ENCODE measurements around the gene TAS1R1.
"Not testable (repeated sequence)": the region's sequence is repeated elsewhere in the genome, so short reads cannot be mapped to it uniquely, and the experiment has no call there.

TAS1R1 gene

DNA sequence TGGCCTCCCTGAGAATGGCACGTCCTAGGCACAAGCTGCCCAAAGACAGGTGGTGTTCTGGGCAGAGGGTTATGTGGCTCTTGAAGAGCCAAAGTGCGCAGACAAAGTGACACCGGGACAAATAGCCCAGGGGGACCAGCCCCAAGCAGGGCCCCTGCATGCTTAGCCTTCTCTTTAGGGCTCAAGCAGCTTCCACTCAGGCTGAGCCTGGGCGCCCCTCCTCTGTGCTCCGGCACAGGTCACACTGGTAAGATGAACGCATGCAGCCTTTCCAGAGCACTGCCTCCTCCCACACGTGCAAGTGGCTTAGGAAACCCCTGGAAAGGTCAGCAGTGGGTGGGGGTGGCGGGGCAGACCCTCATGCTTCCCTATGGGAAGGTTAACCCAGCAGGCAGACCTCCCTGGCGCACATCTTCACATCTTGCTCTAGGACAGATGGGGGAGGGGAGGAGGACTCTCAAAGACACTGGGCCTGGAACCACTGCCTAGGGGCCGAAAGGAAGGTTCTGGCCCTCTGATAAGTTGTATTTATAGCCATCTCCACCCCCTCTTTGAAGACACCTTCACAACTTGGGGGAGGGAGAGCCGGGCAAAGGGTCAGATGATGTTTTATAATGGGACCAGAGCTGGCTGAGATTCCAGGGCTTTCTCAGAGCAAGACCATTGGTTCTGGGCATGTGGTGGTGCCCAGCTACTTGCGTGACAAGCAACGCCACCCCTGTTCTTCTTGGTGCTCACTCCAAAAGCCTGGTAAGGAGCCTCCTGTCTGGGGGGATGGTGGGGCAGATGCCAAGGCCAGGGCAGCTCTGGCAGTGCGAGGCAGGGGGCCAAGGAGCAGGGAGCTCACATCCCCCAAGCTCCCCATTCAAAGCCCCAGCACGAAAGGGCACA lies 42.0 kb downstream of the TAS1R1 start:
- DNase-seq (ENCODE audit: insufficient read length, low spot score): no peak
- TF ChIP-seq, protein P1, sequence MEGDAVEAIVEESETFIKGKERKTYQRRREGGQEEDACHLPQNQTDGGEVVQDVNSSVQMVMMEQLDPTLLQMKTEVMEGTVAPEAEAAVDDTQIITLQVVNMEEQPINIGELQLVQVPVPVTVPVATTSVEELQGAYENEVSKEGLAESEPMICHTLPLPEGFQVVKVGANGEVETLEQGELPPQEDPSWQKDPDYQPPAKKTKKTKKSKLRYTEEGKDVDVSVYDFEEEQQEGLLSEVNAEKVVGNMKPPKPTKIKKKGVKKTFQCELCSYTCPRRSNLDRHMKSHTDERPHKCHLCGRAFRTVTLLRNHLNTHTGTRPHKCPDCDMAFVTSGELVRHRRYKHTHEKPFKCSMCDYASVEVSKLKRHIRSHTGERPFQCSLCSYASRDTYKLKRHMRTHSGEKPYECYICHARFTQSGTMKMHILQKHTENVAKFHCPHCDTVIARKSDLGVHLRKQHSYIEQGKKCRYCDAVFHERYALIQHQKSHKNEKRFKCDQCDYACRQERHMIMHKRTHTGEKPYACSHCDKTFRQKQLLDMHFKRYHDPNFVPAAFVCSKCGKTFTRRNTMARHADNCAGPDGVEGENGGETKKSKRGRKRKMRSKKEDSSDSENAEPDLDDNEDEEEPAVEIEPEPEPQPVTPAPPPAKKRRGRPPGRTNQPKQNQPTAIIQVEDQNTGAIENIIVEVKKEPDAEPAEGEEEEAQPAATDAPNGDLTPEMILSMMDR (IDR thresholded peaks at IDR 0.05; ENCODE audit: insufficient read depth, missing control alignments): no peak
- no peak for FAIRE-seq

DNA sequence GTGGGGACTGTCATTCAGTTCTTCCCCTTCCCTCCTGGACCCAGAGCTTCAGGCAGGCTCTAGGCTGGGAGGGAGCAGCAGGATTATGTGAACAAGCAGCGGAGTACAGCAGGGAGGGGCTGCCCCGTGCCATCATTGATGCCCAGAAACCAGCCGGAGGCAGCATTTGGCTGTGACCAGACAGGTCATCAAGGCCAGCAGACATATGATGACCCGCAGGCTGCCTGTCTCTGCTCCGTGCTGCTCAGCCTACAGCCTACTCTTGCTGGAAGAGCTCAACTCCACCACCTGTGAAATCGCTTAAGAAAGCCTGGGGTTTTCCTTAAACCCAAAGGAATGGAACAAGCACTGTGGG lies 42.6 kb downstream of the TAS1R1 start:
- TF ChIP-seq, protein P1 (IDR thresholded peaks at IDR 0.05; ENCODE audit: insufficient read depth, missing control alignments): no peak
- DNase-seq (ENCODE audit: insufficient read length, low spot score) (no peak), FAIRE-seq (no peak)

DNA sequence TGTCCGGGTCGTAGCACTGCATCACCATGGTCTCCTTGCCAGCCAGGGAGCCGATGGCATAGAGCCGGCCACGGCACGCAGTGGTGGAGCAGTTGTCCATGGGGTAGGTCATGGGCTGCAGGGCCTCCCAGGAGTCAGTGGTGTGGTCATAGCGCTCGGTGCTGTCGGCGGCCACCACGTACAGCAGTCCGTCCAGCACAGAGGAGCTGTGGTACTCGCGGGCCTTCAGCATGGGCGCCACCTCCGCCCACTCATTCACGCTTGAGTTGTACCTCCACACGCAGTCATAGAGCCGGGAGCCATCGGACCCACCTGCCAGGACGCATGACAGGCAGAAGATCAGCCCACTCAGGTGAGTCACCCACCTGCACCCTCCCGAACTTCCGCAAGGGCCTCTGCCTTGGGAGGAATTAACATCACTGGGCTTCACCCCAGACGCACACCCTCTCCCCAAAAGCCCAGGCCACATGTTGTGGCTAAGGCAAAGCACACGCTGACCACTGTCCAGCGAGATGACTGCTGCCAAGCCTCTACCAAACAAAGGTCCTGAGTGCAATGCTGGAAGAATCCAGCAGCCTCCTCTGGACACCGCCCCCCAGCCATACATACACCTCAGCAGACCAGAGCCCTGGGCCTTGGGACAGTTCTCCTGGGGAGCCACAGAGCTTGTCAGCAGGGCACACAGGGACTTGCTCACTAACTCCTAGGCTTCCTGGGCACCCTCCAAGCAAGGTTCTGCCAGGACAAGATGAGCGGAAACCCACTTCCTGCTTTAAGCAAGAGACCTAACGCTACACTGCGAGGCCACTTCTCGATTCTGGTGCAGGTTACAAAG lies 44.3 kb downstream of the TAS1R1 start:
- no peak for DNase-seq (ENCODE audit: insufficient read length, low spot score)
- no peak for FAIRE-seq
- TF ChIP-seq, protein P1 (IDR thresholded peaks at IDR 0.05; ENCODE audit: insufficient read depth, missing control alignments): no peak

DNA sequence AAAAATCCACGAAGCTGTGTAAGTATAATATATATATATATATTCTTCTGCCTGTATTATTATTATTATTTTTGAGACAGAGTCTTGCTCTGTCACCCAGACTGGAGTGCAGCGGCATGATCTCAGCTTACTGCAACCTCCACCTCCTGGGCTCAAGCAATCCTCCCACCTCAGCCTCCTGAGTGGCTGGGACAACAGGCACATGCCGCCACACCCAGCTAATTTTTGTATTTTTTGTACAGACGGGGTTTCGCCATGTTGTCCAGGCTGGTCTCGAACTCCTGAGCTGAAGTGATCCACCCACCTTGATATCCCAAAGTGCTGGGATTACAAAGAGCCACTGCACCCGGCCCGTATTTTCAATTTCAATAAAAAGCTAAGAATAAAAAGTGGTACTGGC lies 44.9 kb downstream of the TAS1R1 start:
- FAIRE-seq; DNase-seq (ENCODE audit: insufficient read length, low spot score): not testable (repeated sequence)

DNA sequence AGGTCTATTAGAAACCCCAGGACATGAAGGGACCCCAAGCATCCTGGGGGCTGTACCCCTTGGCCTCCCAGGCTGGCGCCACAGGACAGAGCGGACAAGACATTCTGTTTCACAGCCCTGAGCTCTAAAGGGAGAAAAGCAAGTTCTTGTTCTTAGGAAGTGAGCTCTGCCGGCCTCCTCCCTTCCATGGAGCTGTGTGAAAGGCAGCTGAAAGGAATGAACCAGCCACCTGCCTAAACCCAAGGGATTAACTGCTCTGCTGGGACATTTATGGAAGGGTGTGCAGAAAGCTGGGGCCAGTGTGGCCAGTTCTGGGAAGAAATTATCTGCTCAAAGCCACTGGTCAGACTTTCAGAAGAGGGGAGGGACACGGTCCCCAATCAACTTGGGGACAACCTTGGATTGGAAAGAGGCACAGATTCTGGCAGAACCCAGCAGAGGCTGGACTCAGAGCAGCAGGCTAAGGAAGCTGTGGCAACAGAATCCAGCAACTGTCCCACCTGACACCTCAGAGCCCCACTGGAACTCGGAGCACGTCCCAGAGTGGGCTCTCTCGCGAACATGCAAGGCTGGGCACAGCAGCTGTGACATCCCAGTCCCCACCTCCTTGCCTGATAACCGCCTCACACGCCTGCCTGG lies 45.4 kb downstream of the TAS1R1 start:
- FAIRE-seq (no peak), DNase-seq (ENCODE audit: insufficient read length, low spot score) (no peak)
- TF ChIP-seq, protein P1 (IDR thresholded peaks at IDR 0.05; ENCODE audit: insufficient read depth, missing control alignments): no peak

DNA sequence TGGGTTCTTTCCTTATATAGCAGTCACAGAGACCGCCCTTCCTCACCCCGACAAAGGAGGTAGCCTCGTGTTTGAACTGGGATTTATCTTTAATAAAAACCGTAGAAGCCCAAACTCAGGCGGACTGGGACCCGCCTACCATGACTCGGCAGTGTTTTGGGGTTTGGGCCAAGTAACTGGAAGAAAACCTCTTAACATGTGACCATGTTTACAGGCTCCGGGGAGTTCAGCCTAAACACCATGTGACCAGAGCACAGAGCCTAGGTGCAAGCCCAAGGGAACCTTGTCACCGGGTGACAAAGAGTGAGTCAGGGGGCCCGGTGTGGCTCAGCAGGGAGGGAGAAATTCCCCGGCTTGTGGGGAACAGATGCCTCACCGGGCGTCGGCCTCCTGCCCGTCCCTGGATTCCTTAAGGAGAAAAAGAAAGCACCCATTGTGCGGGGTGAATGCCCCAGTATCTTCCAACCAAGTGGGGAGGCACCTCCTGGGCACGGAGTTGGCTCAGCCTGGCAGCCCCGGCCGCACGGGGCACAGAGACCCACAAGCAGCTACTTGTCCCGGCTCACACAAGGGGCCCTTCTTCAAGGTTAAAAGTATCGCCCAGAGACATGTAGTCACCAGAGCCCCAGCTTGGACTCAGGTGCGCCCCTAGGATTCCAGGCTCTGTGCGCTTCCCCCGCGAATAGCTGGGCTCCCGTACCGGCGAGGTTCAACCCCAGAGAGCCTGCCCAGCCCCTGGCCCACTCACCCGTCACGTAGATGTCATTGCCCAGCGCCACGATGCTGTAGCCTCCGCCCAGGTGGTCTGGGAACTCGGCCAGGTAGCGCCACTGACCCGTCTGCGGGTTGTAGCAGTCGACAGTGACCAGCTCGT lies 46.2 kb downstream of the TAS1R1 start:
- TF ChIP-seq, protein P1 (IDR thresholded peaks at IDR 0.05; ENCODE audit: insufficient read depth, missing control alignments): no peak
- FAIRE-seq (no peak), DNase-seq (ENCODE audit: insufficient read length, low spot score) (no peak)

All from D721Med (cell line).